Measurements from ENCODE around the gene RIN3. TPM values are rescaled to one million over a fixed set of nuclear protein-coding genes. Genes with fewer than 3 reads are reported as not detected.

Gene RIN3
- total RNA-seq, 1 donor from 2014 or later, result 33.0 TPM

DNA sequence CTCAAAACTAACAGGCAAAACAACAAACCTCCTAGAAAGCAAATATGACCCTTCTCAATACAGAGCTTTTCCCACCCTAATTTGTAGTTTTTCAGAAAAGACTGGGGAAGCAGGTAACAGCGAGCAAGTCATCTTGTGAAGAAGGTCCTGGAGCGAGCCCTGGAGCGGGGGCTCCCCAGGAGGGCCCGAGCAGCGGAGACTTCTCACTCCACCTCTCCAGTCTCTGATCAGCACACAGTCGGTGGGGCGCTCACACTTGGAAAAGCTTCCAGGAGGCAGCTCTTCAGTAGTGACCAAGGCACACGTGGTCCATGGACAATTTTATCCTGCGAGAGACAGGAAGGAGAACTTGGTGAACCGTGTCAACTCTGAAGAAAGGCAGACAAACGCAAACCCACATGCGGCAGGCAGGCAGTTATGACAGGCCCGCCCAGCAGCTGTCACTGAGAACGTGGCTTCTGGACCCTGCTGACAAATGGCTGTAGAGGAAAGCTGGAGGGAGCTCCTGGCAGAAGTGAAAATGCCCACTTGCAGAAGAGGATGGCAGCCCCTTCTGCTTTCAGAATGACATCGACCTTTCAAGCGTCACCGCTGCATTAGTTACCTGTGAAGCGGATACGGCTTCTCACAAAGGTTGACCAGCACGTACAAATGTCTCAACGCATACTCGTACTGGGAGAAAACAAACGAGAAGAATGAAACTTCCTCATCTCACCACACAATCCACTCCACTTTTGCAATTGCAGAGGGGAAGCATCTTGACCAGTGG lies 190.6 kb downstream of the RIN3 start:
- intact Hi-C loops (cut with micrococcal nuclease), result no loop called here

DNA sequence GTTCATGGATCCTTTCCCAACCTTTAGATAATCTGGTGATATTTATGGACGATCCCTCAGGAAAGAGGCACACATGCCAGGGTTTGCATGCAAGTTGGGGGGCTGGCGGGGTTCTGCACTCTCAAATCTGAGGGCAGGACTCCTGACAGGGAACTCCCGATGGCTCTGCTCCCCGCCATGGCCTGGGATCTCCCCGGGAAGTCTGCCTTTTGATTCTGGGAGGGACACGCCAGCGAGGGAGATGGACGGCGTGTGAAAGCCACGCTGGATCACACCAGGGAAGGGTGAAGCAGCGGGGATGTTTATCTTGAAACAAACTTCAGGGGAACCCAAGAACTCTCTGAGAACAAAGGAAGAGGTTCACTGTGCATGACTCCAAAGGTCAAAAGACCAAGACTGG lies 191.2 kb downstream of the RIN3 start:
- intact Hi-C loops (cut with micrococcal nuclease), result no loop called here

DNA sequence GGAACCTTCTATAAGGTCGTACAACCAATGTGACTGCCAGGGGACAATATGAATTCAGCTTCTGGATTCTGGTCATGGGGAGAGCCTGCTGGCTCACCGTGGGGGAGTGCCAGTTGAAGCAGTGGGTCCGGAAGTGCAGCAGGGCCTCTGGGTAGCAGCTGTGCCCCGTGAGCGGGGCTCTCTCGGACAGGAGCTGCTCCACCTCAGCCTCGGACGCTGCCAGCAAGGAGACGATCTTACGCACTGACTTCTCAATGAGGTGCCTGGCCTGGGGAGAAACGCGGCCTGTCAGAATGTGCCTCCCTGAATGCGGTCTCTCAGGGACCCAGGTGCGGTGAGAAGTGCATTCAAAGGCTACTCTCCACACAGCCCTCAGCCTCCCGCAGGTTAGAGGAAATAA lies 192.8 kb downstream of the RIN3 start:
- intact Hi-C loops (cut with micrococcal nuclease), result no loop called here

DNA sequence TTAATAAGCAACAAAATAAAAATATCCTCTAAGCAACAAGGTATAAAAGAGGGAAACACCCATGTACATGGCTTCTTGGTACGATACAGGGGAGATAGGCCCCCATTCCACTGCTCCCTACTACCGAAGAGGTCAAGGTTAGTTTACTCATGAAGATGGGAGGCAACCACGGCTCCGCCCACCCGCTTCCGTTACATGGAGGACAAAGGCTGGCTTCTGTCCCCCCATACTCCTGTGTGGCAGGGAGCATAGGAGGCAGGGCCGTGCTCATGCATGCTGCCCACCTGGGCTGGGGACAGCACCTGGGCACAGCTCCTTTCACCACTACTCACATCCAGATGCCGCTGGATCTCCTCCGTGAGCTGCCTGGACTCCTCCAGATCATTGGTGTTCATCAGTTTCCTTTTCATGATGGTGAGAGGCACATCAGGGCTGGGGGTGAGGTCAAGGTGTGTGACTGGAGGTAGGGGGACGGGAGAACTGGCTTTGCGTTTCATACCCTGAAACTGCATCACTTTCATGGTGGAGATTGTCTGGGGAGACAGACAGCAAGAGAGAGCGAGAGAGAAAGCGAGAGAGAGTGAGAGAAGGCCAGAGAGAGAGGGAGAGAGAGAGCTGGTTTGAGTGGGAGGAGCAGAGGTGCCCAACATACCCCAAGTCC lies 195.9 kb downstream of the RIN3 start:
- intact Hi-C loops (cut with micrococcal nuclease), result no loop called here

DNA sequence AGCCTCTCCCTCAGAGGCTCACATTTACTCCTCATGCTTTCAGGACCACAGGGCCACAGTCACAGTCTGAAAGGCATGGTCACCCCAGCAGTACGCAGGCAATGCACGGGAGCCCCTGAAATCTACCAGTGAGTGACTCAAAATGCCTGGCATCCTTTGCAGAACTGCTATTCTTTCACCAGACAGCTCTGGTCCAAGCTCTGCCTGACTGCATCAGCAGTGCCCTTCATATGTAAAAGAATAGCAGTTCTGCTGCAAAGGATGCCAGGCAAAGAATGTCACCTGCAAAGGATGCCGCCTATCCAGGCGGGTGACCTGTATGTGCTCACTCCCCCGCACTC lies 196.4 kb downstream of the RIN3 start:
- intact Hi-C loops (cut with micrococcal nuclease), result no loop called here

DNA sequence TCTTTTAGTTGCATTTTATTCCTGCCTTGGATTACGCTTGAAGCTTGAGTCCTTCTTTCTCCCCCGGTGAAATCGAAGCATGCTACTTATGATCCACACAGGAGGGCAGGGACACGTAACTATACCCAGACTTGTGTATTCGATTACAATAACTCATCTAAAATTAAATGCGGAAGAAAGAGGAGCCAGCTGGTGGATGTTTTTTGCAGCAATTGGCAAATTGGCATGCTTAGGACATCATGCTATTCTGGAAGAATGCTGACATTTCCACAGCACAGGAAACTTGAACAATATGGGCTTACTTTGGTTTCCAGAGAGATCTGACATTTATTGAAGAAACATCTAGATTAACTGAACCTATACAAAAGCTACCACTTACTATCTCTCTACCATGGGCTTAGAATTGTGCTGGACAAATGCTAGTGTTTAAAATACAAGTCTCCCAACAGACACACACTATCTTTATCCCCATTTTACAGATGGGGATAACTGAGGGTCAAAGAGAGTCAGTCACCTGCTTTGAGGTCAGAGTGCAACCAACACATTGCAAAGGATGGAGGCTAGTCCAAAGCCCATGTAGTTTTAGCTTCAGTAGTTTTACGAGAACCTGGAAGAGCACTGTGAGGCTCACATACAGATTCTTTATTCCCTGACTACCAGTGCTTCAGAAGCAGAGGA lies 198.5 kb downstream of the RIN3 start:
- intact Hi-C loops (cut with micrococcal nuclease), result no loop called here

DNA sequence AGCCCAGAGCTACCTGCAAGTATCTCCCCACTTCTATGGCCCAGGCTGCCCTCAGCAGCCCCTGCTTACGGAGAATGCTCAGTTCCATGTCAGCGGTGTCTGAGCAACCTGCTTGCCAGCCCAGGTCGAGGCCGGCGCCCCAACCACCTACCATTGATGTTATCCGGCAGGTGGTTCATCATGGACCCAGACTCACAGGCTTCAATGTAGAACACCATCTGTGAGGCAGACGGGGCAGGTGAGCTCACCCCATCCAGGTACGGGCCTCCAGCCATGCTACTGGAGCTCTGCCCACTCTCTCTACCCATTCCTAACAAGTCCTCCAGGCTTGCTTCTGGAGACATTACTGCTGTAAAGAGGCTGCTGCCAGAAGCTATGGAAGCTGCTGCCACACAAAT lies 199.1 kb downstream of the RIN3 start:
- intact Hi-C loops (cut with micrococcal nuclease), result no loop called here

DNA sequence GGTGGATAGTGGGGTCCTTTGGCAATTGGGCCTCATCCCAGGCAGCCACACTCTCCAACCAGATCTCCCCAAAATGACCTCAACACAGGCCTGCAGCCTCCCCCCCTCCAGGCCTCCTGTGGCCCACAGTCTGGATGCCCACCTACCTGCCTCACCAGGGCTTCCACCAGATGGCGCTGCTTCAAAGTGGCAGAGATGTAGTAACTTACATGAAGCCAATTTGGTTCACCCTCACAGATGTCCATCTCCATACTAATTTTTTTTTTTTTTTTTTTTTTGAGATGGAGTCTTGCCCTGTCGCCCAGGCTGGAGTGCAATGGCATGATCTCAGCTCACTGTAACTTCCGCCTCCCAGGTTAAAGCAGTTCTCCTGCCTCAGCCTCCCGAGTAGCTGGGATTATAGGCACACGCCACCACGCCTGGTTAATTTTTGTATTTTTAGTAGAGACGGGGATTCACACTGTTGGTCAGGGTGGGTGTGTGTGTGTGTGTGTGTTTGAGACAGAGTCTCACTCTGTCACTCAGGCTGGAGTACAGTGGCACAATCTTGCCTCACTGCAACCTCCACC lies 201.2 kb downstream of the RIN3 start:
- intact Hi-C loops (cut with micrococcal nuclease), result loop anchor here (1.0 kb wide), 2 partner anchors 33 to 68 kb away; partner anchors contain the start of gene LGMN

DNA sequence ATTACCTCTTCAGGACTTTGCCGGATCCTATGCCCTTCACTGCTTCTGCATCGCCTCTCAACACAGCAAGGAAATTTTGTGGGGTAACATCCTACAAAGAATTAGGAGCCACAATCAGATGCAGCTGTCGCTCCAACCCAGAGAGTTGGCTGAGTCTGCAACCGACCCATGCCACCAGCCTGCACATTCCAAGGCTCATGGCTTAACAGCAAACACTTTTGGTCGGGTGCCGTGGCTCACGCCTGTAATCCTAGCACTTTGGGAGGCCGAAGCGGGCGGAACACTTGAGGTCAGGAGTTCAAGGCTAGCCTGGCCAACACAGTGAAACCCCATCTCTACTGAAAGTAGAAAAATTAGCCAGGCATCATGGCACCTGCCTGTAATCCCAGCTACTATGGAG lies 202.6 kb downstream of the RIN3 start:
- intact Hi-C loops (cut with micrococcal nuclease), result no loop called here

DNA sequence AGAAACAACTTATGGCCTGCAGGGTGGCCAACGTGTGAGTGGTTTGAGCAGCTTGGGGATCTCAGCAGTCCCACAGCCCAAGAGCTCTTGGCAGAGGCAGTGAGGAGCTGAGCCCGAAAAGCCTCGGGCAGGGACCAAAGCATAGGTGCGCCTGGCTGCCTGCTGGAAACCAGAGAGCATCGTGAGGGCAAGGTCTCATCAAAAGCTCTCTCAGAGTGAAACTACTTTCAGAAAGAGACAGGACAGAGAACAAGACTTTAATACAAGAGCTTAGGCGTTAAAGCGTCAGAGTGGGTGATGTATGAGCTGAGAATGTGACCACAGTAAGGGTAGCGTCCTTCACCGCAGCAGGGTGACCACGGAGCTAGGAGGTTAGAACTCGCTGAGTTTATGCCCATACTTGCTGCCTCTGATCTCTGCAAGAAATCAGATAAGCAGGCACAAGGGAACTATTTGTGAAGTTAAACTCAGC lies 204.0 kb downstream of the RIN3 start:
- intact Hi-C loops (cut with micrococcal nuclease), result no loop called here

DNA sequence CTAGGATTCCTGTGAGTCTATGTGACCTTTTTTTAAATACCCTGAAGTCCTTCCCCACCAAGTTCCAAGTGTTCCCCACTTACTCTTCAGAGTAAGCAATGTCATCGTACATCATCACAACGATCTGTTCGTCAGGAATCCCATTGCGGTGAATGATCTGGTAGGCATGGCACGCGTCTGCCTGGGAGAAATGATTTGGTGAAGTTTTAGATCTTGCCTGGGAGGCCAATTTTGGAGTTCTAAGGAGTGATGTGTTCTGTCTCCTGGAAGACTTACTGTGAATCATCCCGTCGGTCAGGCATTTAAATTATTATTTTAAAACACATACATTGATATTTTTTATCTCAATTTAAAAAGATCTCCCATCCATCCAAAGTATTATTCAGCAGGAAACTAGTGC lies 205.1 kb downstream of the RIN3 start:
- intact Hi-C loops (cut with micrococcal nuclease), result no loop called here

DNA sequence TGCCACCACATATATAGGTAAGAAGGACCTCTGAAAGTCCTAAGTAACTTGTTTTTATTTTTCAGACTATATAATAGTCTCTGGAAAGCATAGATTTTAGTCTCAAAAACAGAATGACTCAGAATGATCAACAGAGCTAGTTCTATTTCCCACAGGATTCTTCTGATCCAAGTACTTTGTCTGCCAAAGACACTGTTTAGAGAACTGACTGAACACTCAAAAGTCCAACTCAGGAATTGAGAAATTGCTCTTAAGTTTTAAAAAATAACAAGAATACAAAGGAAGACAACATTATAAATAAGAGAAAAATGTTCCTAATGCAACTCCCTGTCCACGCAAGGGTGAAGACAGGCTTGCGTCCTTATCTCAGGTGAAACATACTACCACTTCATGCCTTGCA lies 205.8 kb downstream of the RIN3 start:
- intact Hi-C loops (cut with micrococcal nuclease), result no loop called here

DNA sequence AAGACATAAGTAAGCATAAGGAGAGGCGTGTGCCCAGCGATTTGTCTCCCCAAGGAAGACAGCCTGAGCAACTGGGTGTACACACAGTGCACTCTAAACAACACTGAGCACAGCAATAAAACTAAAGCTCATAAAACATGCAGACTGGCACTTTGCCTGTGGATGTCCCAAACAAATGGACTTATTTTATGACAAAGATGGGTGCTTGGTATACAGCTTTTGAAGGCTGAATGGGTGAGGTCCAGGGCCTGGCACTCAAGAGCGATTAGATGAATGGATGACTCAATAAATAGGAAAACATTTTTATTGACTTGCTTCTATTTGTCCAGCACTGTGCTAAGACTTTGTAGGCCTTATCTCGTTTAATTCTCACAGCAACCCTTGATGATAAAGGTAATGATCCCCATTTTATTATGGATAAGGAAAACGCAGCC lies 206.3 kb downstream of the RIN3 start:
- intact Hi-C loops (cut with micrococcal nuclease), result no loop called here

DNA sequence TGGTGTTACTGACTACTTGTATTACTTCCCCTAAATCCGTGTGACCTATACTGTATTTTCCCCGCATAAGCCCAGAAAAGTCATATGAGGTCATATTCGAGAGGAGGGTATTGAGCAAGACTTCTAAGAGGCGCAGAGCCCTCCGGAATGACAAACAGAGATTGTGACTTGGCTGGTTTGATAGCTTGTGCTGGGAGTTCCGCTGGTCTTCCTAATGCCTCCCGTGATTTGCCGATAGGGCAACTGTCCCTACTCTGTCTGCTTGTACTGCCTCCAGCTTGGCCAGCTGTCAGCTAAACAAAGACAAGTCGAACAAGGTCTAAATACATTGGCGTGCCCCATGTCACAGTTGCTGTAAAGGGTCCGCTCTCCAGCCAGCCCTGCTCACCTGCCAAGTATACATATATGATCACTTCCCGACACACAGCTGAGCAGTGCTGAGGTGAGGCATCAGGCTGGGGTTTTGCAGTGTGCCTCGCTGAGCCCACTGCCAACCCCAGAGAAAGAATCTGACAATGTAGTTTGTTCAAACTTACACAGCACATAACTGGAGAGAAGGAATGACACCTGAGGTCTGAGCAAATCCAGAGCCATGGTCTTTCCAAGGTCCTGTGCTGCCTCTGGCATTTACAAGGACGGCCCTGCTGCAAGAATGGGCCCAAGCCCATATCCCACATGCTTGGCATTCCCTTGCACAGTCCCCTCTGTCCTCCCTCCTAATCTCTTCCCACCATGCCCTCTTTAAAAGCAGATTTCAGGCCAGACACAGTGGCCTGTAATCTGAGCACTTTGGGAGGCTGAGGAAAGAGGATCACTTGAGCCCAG lies 211.1 kb downstream of the RIN3 start:
- intact Hi-C loops (cut with micrococcal nuclease), result no loop called here

DNA sequence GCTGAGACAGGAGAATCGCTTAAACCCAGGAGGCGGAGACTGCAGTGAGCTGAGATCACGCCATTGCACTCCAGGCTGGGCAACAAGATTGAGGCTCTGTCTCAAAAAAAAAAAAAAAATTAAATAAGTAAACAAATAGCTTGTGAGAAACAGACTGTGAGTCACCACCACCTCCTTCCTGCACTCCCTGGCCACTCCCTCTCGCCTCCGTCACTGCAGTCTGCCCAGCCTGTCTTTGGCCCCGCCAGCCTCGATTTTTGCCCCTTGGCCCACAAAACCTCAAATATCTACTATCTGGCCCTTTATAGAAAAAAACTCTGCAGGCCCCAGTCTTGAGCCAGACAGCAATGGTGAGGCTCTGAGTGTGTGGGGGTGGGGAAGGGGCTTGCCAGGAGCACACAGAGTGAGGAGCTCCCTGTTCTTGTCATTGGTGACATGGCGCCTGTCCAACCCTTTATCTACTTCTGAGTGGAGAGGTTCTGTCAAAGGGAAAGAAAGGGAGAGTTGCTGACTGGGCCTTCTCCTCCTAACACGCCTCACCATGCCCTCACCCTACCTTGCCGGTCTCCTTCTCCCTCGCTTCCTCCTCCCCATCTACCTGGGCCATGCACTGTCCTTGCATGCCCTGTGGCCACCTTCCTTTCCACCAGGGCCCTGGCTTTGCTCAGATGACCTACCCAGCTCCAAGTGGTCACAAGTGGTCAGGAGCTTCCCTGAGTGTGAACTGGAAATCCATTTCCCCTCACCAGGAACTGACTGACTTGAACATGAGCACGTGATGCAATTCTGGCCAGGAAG lies 212.8 kb downstream of the RIN3 start:
- intact Hi-C loops (cut with micrococcal nuclease), result no loop called here

DNA sequence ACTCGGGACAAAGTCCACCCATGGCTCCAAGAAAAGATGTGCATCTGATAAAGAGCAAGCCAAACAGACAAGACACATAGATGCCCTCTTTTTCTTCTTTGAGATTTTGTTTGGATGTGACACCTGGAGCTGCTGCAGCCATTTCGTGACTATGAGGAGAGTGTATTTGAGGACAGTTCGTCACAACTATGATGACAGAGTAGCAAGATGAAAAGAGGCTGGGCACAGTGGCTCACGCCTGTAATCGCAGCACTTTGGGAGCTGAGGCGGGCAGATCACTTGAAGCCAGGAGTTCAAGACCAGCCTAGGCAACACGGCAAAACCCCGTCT lies 213.3 kb downstream of the RIN3 start:
- intact Hi-C loops (cut with micrococcal nuclease), result no loop called here

DNA sequence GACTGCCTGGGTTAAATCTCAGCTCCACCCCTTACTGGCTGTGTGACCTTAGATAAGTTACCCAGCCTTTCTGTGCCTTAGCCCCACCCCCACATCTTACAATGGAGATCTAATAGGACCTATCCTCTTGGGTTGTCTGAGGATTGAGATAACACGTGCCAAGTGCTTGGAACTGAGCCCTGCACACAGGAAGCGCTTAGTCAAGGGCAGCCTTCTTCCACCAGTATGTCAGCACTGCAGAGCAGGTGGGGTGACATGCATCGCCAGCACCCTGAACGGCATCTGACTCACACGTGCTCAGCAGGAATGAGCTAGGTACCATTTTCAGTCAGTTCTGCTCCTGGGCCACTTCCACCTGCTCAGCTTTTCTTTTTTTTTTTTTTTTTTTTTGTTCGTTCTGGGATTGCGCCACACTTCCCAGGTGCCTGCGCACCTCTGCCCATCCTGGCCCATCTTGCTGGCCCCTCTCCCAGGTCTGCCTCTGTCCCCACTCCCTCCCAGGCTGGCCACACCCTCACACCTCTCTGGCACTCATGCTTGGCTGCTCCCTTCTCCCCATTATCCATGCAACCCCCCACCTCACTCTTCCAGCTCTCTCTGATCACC lies 215.3 kb downstream of the RIN3 start:
- intact Hi-C loops (cut with micrococcal nuclease), result no loop called here

DNA sequence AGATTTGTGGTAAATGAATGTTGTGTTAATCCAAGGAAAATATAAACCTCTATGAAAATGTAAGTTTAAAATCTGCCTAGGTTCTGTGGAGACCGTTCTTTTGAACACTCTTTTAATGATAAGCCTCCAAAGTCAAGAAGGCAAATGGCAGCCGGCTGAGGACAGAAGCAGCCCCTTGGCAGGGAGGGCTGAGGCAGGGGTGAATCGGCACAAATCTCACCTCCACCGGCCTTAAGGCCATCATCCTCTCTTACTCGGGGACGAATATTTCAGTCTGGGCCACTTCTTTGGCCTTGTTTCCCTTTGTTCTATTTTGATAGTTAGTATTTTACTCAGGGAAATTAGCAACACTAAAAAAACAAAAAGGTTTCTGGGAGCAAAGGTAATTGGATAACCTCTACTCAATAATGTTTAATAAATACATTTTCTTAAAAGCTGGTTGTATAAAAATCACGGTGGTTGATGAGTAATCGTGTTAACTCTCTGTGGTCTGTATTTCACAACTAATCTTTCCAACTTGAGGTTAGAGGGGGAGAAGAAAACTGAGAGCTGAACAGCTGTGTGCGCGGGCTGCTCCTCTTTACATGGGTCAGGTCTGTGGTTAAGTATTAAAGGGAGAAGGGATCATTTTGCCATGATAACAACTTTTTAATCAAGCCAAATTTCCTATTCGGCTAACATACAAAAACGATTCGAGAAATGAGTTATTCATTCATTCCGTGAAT lies 216.2 kb downstream of the RIN3 start:
- intact Hi-C loops (cut with micrococcal nuclease), result loop anchor here (1.0 to 2.0 kb wide), 2 partner anchors 39 to 45 kb away; no protein-coding TSS in a partner anchor

DNA sequence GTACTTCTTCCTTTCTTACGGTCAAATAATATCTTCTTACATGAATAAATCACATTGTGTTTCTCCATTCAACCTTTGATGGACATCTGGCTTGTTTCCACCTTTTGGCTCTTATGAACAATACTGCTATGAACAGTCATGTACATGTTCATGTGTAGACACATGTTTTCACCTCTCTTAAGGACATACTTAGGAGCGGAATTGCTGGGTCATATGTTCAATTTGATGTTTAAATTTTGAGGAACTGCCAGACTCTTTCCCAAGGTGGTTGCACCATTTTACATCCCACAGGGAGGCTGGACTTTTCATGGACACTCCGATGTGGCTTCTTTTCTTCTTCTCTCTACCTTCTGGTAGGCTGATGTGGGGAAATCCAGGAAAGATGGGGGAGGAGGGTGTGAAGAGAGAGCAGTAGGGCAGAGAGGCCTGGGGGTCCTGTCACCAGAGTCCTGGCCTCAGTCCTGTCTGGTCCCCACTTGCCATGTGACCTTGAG lies 218.1 kb downstream of the RIN3 start:
- intact Hi-C loops (cut with micrococcal nuclease), result loop anchor here (2.0 kb wide), 1 partner anchor 43 kb away; no protein-coding TSS in a partner anchor
